ENCODE results near the gene JADE2.
"Not testable (repeated sequence)": the region's sequence is repeated elsewhere in the genome, so short reads cannot be mapped to it uniquely, and the experiment has no call there.

Gene JADE2

DNA sequence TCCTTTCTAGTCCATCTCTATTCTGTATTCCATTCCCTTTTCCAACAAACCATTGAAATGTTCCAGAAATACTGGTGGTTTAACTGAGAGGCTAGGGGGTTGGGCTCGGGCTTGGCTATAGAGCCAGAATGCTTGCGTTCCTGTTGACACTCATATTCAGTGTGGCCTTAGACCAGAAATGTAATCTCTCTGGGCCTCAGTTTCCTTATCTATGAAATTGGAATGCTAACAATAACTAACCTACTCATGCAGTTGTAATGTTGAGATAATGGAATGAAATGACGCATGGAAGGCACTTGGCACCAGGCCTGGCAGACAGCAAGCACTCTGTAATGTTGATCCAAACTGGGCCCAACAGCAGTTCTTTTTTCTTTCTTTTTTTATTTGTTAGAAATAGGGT is 26.8 kb downstream of the JADE2 start:
- DNase-seq (ENCODE audit: low read depth) = no peak

GRCh38 chr5:134552716-134553115 is 27.2 kb downstream of the JADE2 start:
- DNase-seq (ENCODE audit: low read depth) = not testable (repeated sequence)

DNA sequence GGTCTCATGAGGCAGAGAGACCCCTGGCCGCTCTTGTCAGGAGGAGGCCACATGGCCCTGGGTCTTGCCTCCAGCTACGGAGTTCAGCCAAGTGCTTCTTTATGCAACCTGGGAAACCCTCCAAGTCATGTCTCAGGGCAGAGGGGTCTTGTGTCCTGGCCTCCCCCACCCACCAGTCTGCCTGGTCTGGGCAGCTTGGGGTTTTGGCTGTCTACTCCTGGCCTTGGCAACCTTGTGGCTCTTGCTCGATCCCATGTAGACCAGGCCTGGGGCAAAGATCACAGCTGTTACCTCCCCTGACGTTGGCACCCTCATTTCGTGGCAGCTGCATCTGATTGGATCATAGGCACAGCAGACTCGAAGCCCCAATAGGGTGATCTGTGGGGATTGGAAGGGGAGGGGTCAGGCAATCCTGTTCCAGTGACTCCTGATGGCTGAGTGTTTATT is 28.4 kb downstream of the JADE2 start:
- DNase-seq (ENCODE audit: low read depth) = no peak

DNA sequence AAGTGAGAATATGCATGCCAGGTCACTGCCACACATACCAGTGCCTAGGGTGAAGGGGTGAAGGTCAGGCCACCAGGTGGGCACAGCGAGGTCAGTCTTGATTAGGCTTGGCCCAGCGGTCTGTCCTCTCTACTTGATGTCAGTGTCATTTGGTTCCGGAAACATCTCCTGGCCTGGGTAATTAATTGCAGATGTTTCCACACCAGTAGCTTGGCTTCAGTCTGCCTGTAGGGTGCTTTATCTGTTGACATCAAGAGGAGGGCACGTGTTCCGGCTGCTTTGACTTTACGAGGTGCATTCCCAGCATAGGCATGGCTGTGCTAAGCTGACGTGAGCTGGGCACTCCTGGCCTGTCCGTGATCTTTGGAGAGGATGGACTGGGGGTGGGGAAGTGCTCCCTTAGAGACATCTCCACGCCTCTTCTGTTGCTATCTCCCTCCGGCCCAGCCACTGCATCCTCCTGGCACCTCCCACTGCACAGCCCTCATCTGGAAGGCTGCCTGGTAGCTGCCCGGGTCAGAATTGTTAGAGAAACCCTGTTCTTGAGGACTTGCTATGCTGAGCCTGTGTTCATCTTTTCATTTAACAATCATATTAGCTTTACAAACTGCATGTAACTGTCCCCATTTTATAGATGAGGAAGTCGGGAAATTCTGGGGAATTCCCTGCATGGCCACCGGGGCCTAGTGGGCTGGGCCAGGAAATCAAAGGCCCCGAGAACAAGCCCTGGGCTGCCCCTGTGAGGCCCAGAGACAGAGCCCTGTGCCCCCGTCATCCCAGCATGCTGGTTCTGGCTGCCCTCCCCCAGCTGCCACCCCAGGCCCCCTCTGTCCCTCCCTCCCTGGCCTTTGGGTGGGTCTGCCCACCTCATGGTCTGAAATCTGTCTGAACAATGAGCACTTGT is 29.1 kb downstream of the JADE2 start:
- peak; percentile 96 for DNase-seq (ENCODE audit: low read depth)

- DNase-seq (ENCODE audit: low read depth) = no peak
These were observed 29.9 kb downstream of the JADE2 start for GRCh38 chr5:134555223-134555889.

DNA sequence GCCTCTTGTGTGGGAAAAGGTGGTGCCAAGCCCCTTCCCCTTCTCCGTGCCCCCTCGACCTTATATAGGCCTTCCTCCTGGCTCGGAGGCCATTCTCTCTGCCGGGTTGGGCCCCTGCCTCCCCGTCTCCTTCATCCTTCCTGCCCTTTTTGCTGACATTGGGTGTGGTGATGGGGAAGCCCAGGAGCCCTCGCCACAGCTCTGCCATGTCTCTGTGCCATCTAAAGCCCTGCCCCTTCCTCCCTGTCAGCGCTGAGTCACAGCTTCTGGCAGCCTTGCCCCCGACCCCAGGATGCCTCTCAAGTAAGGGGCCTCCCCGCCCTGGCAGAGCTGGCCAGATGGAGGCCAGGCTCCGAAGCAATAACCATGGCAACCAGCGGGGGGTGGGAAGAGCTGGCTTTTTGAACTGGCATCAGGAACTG is 30.4 kb downstream of the JADE2 start:
- DNase-seq (ENCODE audit: low read depth) = no peak

GRCh38 chr5:134556588-134556987 is 31.1 kb downstream of the JADE2 start:
- DNase-seq (ENCODE audit: low read depth) = not testable (repeated sequence)

GRCh38 chr5:134556994-134557393 is 31.5 kb downstream of the JADE2 start:
- no peak for DNase-seq (ENCODE audit: low read depth)

DNA sequence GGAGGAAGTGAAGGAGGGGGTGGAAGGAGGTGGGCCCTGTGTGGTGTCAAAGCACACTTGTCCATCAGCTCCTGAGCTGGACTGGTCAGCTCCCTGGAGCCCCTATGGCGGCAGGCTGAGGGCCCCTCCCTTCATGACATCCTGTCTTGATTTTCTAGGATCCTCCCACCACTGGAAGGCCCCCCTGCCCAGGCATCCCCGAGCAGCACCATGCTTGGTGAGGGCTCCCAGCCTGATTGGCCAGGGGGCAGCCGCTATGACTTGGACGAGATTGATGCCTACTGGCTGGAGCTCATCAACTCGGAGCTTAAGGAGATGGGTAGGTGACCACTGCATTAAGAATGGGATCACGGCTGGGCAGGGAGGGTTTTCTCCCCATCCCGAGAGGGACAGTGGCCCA is 34.2 kb downstream of the JADE2 start:
- no peak for DNase-seq (ENCODE audit: low read depth)

- no peak for DNase-seq (ENCODE audit: low read depth)
These were observed 35.2 kb downstream of the JADE2 start for GRCh38 chr5:134560698-134561097.

DNA sequence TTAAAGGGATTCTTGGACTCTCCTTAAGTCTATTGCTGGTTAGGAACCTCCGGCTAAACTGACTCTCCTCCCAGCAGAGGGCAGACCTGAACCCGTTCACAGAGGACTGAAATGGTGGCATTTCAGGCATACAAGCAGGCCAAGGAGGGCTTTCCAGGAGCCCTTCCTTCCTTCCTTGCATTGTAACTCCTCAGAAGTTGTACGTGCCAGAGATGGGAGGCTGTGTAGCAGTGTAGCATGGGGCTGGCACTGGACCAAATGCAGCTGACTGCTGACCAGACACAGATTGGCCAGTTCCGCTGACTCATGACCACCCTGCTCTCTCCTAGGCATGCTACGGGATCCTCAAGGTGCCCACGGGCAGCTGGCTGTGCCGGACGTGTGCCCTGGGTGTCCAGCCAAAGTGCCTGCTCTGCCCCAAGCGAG is 36.4 kb downstream of the JADE2 start:
- DNase-seq (ENCODE audit: low read depth) = no peak

DNA sequence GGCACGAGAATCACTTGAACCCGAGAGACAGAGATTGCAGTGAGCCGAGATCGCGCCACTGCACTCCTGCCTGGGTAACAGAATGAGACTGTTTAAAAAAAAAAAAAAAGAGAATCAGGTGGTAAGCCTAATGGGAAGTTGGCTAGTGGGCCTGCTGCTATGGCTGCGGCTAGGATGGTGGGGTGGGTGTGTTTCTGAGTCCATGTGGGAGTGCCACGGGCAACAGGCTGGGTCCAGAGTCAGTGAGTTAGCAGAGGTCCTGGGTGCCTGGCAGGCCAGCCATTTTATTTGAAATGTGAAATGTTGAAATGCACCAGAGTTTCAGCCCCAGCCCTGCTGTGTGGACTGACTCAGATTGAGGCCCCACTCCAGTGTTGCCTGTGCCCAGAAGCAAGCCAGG is 37.8 kb downstream of the JADE2 start:
- no peak for DNase-seq (ENCODE audit: low read depth)

- no peak for DNase-seq (ENCODE audit: low read depth)
These were observed 38.5 kb downstream of the JADE2 start for GRCh38 chr5:134563962-134564361.

DNA sequence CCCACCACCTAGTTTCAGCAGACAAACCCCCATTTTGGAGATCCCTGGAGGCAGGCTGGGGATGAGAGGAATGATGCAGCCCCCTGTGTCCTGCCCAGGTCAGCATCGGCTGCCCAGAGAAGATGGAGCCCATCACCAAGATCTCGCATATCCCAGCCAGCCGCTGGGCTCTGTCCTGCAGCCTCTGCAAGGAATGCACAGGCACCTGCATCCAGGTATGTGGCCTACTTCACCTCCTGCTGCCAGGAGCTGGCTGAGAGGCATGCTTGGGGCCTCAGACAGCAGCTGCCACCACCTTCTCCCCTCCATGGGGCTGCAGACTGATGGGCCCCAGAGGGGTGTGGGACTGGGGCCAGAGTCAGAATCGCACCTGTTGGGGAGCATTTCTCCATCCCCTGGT is 38.9 kb downstream of the JADE2 start:
- no peak for DNase-seq (ENCODE audit: low read depth)

DNA sequence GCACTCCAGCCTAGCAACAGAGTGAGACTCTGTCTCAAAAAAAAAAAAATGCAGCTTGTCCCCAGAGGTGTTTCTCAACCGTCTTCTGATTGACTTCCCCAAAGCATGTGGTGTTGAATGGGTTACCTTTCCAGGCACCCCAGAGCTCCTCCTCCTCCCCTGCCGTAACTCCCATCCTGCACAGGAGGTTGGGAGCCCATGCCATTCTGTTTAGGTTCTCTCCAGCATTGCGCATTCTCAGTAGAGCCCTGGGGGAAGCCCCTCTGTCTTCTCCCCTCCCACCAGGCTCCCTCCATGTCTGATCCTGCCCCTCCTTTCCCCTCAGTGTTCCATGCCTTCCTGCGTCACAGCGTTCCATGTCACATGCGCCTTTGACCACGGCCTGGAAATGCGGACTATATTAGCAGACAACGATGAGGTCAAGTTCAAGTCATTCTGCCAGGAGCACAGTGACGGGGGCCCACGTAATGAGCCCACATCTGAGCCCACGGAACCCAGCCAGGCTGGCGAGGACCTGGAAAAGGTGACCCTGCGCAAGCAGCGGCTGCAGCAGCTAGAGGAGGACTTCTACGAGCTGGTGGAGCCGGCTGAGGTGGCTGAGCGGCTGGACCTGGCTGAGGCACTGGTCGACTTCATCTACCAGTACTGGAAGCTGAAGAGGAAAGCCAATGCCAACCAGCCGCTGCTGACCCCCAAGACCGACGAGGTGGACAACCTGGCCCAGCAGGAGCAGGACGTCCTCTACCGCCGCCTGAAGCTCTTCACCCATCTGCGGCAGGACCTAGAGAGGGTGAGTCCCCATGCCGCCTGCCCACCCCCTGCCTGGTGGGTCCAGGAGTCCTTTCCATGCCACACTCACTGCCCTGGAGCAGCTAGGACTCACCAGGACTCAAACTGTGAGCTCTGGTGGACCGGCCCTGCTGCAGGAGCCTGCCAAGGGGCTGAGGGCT is 40.6 kb downstream of the JADE2 start:
- DNase-seq (ENCODE audit: low read depth) = no peak

- DNase-seq (ENCODE audit: low read depth) = no peak
These were observed 41.3 kb downstream of the JADE2 start for GRCh38 chr5:134566741-134567221.

DNA sequence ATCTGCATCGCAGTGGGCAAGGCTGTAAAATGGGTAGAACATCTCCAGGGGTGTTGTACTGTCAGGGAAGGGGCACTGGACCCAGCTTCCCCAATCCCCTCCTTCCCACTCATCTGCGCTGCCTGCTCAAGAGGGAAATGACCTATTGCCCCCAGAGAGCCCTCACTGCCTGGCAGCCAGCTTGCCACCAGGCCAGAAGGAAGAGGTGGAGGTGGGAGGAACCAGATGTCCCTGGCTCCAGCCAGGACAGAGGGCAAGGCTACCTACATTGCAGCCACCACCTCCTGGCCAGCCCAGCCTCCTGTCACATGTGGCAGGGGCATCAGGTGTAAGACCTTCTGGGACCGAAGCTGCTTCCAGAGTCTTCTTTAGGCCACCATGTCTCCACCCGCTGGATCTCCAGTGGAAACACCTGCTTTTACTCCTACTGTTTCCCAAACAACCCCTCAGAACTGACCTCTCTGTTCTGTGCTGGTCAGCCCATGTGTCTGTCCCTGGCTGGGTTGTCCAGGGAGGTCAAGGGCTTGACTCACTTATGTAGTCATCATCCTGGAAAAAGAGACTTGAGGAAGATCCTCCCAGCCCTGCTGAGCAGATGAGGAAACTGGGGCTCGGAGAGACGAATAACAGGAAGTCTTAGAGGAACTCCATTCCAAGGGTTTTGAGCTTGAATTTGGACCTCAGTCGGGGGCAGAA is 42.3 kb downstream of the JADE2 start:
- DNase-seq (ENCODE audit: low read depth) = peak; percentile 52

- DNase-seq (ENCODE audit: low read depth) = no peak
These were observed 42.8 kb downstream of the JADE2 start for GRCh38 chr5:134568337-134568700.

GRCh38 chr5:134568761-134569695 is 43.6 kb downstream of the JADE2 start:
- DNase-seq (ENCODE audit: low read depth) = no peak

GRCh38 chr5:134569758-134570364 is 44.4 kb downstream of the JADE2 start:
- DNase-seq (ENCODE audit: low read depth) = no peak
